ENCODE data around the gene ERCC2. TPM values are rescaled to one million over a fixed set of nuclear protein-coding genes. Genes with fewer than 3 reads are reported as not detected.

The ERCC2 gene
- polyA plus RNA-seq, 6 donors from 2014 or later = 4.7 to 8.0 (median 6.7) TPM

- Mint-ChIP-seq H3K4me1 (peaks cover 45 to 67% (median 56%) of the 10 kb centered on the region in 3 donors), H3K9me3 (no peaks in the 10 kb centered on the region), H3K4me3 (peak within 1 kb of the TSS; percentile 90 to 99 (median 96)), H3K36me3 (no peaks in the 10 kb centered on the region), H3K27ac (peak within 1 kb of the TSS; percentile 91 to 98 (median 95)), H3K27me3 (peaks cover 17 to 29% (median 18%) of the 10 kb centered on the region in 3 donors)
- ATAC-seq (ENCODE audit: low read depth in 2 of 2) (peak; percentile 74 to 77), DNase-seq (peak; percentile 85)
Measured at GRCh38 chr19:45406226-45407090, 36.1 kb upstream of the ERCC2 start, which contains the start of gene POLR1G. TSS of gene POLR1G (plus strand) at chr19:45406644. CDS start at chr19:45406697, 53 bp downstream.

- ATAC-seq (ENCODE audit: low read depth in 2 of 2) = peak; percentile 57 to 62
- Mint-ChIP-seq H3K4me3 (peak overlapping the region; percentile 90 to 99 (median 96)), H3K27me3 (peaks cover 17 to 29% (median 18%) of the 10 kb centered on the region in 3 donors), H3K27ac (peak overlapping the region; percentile 91 to 98 (median 95)), H3K9me3 (no peaks in the 10 kb centered on the region), H3K36me3 (no peaks in the 10 kb centered on the region), H3K4me1 (peaks cover 45 to 66% (median 54%) of the 10 kb centered on the region in 3 donors)
- DNase-seq = peak; percentile 82
Measured at GRCh38 chr19:45405435-45406225, 35.3 kb upstream of the ERCC2 start.

- DNase-seq (no peak), ATAC-seq (ENCODE audit: low read depth in 2 of 2) (no peak)
- Mint-ChIP-seq H3K4me1 (peaks cover 41 to 61% (median 51%) of the 10 kb centered on the region in 3 donors), H3K9me3 (no peaks in the 10 kb centered on the region), H3K27me3 (peaks cover 17 to 34% (median 18%) of the 10 kb centered on the region in 3 donors), H3K4me3 (peak within 1 kb of the TSS; percentile 90 to 99 (median 96)), H3K27ac (peak within 1 kb of the TSS; percentile 91 to 98 (median 95)), H3K36me3 (no peaks in the 10 kb centered on the region)
Measured at GRCh38 chr19:45404557-45405434, 34.4 kb upstream of the ERCC2 start, which contains the start of gene PPP1R13L. TSS of gene PPP1R13L (minus strand) at chr19:45405069. CDS start at chr19:45398318, 6,751 bp downstream.

GRCh38 chr19:45403781-45404556, 33.6 kb upstream of the ERCC2 start:
- H3K27me3 Mint-ChIP-seq = peaks cover 17 to 34% (median 18%) of the 10 kb centered on the region in 3 donors
- H3K9me3 Mint-ChIP-seq = no peaks in the 10 kb centered on the region
- H3K36me3 Mint-ChIP-seq = no peaks in the 10 kb centered on the region
- peak; percentile 60 for DNase-seq
- peak; percentile 12 to 17 for ATAC-seq (ENCODE audit: low read depth in 2 of 2)
- H3K27ac Mint-ChIP-seq = peak overlapping the region in 3 of 6 donors; percentile 29 to 59 (median 47)
- peaks cover 34 to 59% (median 45%) of the 10 kb centered on the region in 3 donors for H3K4me1 Mint-ChIP-seq
- H3K4me3 Mint-ChIP-seq = peak overlapping the region; percentile 85 to 99 (median 94)

- Mint-ChIP-seq H3K27me3 (peaks cover 24 to 40% (median 24%) of the 10 kb centered on the region in 3 donors), H3K36me3 (no peaks in the 10 kb centered on the region), H3K27ac (peak overlapping the region in 1 of 6 donors; percentile 47), H3K9me3 (no peaks in the 10 kb centered on the region), H3K4me3 (peak overlapping the region in 6 of 8 donors; percentile 1 to 98 (median 47)), H3K4me1 (peaks cover 32 to 59% (median 45%) of the 10 kb centered on the region in 3 donors)
- no peak for ATAC-seq (ENCODE audit: low read depth in 2 of 2)
- no peak for DNase-seq
Measured at GRCh38 chr19:45403272-45403671, 32.9 kb upstream of the ERCC2 start.

GRCh38 chr19:45402298-45403061, 32.1 kb upstream of the ERCC2 start:
- H3K27me3 Mint-ChIP-seq = peaks cover 30 to 48% (median 30%) of the 10 kb centered on the region in 3 donors

GRCh38 chr19:45401815-45402214, 31.4 kb upstream of the ERCC2 start:
- Mint-ChIP-seq H3K4me3 (peak overlapping the region in 2 of 8 donors; percentile 40 to 71), H3K4me1 (peaks cover 39 to 57% (median 44%) of the 10 kb centered on the region in 3 donors), H3K9me3 (no peaks in the 10 kb centered on the region), H3K36me3 (no peaks in the 10 kb centered on the region), H3K27ac (no peak overlapping the region), H3K27me3 (peaks cover 36 to 54% (median 36%) of the 10 kb centered on the region in 3 donors)
- DNase-seq (no peak), ATAC-seq (ENCODE audit: low read depth in 2 of 2) (no peak)

More at GRCh38 chr19:45402298-45403061, 32.1 kb upstream of the ERCC2 start:
- no peaks in the 10 kb centered on the region for H3K9me3 Mint-ChIP-seq
- ATAC-seq (ENCODE audit: low read depth in 2 of 2) (peak; percentile 11), DNase-seq (peak; percentile 38)
- no peak overlapping the region for H3K27ac Mint-ChIP-seq
- H3K4me3 Mint-ChIP-seq = peak overlapping the region in 4 of 8 donors; percentile 1 to 71 (median 35)
- H3K4me1 Mint-ChIP-seq = peaks cover 36 to 56% (median 45%) of the 10 kb centered on the region in 3 donors
- H3K36me3 Mint-ChIP-seq = no peaks in the 10 kb centered on the region

- peaks cover 33 to 63% (median 45%) of the 10 kb centered on the region in 3 donors for H3K27me3 Mint-ChIP-seq
- DNase-seq (no peak), ATAC-seq (ENCODE audit: low read depth in 2 of 2) (no peak)
- H3K9me3 Mint-ChIP-seq = no peaks in the 10 kb centered on the region
- peak overlapping the region in 1 of 8 donors; percentile 50 for H3K4me3 Mint-ChIP-seq
- peaks cover 36 to 45% (median 39%) of the 10 kb centered on the region in 3 donors for H3K4me1 Mint-ChIP-seq
- H3K27ac Mint-ChIP-seq = no peak overlapping the region
- H3K36me3 Mint-ChIP-seq = no peaks in the 10 kb centered on the region
Measured at GRCh38 chr19:45400192-45400591, 29.8 kb upstream of the ERCC2 start.

- no peak for ATAC-seq (ENCODE audit: low read depth in 2 of 2)
- peak overlapping the region in 1 of 8 donors; percentile 15 for H3K4me3 Mint-ChIP-seq
Measured at GRCh38 chr19:45395821-45396617, 25.6 kb upstream of the ERCC2 start.

GRCh38 chr19:45391871-45392665, 21.7 kb upstream of the ERCC2 start:
- no peak overlapping the region for H3K4me3 Mint-ChIP-seq
- ATAC-seq (ENCODE audit: low read depth in 2 of 2) (no peak), DNase-seq (no peak)
- H3K4me1 Mint-ChIP-seq = peaks cover 5 to 9% (median 7%) of the 10 kb centered on the region in 3 donors
- no peaks in the 10 kb centered on the region for H3K9me3 Mint-ChIP-seq
- H3K36me3 Mint-ChIP-seq = no peaks in the 10 kb centered on the region
- H3K27me3 Mint-ChIP-seq = peaks cover 2 to 14% (median 11%) of the 10 kb centered on the region in 3 donors
- peak overlapping the region in 1 of 6 donors; percentile 12 for H3K27ac Mint-ChIP-seq

More at GRCh38 chr19:45395821-45396617, 25.6 kb upstream of the ERCC2 start:
- Mint-ChIP-seq H3K27me3 (peaks cover 18 to 36% (median 28%) of the 10 kb centered on the region in 3 donors), H3K27ac (no peak overlapping the region), H3K4me1 (peaks cover 20 to 24% (median 21%) of the 10 kb centered on the region in 3 donors), H3K9me3 (no peaks in the 10 kb centered on the region), H3K36me3 (no peaks in the 10 kb centered on the region)
- DNase-seq = no peak
